Measurements from ENCODE around the gene CSK. TPM values are rescaled to one million over a fixed set of nuclear protein-coding genes. Genes with fewer than 3 reads are reported as not detected.
A peak's percentile ranks its signal among the peaks of the same experiment; 100 is the strongest.

Gene CSK
- total and polyA plus RNA-seq, 2 experiments from 2014 or later: 13.6 to 27.5 TPM

- TF ChIP-seq, protein P1, sequence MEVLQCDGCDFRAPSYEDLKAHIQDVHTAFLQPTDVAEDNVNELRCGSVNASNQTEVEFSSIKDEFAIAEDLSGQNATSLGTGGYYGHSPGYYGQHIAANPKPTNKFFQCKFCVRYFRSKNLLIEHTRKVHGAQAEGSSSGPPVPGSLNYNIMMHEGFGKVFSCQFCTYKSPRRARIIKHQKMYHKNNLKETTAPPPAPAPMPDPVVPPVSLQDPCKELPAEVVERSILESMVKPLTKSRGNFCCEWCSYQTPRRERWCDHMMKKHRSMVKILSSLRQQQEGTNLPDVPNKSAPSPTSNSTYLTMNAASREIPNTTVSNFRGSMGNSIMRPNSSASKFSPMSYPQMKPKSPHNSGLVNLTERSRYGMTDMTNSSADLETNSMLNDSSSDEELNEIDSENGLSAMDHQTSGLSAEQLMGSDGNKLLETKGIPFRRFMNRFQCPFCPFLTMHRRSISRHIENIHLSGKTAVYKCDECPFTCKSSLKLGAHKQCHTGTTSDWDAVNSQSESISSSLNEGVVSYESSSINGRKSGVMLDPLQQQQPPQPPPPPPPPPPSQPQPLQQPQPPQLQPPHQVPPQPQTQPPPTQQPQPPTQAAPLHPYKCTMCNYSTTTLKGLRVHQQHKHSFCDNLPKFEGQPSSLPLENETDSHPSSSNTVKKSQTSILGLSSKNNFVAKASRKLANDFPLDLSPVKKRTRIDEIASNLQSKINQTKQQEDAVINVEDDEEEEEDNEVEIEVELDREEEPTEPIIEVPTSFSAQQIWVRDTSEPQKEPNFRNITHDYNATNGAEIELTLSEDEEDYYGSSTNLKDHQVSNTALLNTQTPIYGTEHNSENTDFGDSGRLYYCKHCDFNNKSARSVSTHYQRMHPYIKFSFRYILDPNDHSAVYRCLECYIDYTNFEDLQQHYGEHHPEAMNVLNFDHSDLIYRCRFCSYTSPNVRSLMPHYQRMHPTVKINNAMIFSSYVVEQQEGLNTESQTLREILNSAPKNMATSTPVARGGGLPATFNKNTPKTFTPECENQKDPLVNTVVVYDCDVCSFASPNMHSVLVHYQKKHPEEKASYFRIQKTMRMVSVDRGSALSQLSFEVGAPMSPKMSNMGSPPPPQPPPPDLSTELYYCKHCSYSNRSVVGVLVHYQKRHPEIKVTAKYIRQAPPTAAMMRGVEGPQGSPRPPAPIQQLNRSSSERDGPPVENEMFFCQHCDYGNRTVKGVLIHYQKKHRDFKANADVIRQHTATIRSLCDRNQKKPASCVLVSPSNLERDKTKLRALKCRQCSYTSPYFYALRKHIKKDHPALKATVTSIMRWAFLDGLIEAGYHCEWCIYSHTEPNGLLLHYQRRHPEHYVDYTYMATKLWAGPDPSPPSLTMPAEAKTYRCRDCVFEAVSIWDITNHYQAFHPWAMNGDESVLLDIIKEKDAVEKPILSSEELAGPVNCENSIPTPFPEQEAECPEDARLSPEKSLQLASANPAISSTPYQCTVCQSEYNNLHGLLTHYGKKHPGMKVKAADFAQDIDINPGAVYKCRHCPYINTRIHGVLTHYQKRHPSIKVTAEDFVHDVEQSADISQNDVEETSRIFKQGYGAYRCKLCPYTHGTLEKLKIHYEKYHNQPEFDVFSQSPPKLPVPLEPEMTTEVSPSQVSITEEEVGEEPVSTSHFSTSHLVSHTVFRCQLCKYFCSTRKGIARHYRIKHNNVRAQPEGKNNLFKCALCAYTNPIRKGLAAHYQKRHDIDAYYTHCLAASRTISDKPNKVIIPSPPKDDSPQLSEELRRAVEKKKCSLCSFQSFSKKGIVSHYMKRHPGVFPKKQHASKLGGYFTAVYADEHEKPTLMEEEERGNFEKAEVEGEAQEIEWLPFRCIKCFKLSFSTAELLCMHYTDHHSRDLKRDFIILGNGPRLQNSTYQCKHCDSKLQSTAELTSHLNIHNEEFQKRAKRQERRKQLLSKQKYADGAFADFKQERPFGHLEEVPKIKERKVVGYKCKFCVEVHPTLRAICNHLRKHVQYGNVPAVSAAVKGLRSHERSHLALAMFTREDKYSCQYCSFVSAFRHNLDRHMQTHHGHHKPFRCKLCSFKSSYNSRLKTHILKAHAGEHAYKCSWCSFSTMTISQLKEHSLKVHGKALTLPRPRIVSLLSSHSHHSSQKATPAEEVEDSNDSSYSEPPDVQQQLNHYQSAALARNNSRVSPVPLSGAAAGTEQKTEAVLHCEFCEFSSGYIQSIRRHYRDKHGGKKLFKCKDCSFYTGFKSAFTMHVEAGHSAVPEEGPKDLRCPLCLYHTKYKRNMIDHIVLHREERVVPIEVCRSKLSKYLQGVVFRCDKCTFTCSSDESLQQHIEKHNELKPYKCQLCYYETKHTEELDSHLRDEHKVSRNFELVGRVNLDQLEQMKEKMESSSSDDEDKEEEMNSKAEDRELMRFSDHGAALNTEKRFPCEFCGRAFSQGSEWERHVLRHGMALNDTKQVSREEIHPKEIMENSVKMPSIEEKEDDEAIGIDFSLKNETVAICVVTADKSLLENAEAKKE (CRISPR knock-in tag; IDR thresholded peaks at IDR 0.05): no peak
These were observed 8.6 kb upstream of the CSK start (continued) for GRCh38 chr15:74773329-74773728.

DNA sequence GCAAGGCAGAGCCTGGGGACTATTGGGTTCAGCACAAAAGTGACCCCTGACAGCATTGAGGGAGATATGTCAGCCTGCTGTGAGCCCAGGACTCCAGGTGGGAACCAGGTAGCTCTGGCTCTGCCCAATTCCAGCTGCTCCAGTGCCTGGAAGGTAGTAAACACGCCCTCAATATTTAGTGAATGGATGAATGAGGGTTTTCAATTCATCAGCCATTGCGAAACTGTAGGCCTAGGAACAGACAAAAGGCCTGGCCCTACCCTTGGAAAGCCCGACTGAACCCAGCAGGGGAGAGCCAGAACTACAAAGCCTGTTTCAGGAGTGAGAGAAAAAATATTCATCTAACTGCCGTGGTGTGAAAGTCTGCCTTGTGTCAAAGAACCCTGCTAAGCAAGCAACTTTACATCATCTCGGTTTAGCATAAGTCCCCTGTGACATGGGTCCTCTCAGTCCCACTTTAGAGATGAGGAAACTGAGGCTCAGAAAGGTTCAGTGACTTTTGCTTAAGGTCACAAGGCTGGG, 8.1 kb upstream of the CSK start:
- Histone ChIP-seq H3K27me3 (ENCODE audit: insufficient read depth) (no peaks in the 10 kb centered on the region), H3K79me2 (replicated peaks; ENCODE audit: insufficient read depth) (no peaks in the 10 kb centered on the region), H3F3A (replicated peaks; ENCODE audit: low read depth) (0 out of 2 replicates have a peak, but pooled peaks cover 3% of the 10 kb centered on the region), H4K20me1 (replicated peaks; ENCODE audit: insufficient read depth) (no peaks in the 10 kb centered on the region), H2AFZ (no peak overlapping the region), H3K9me2 (ENCODE audit: insufficient read depth) (no peaks in the 10 kb centered on the region), H3K4me1 (ENCODE audit: insufficient read depth) (peaks cover 14% of the 10 kb centered on the region; the same call in 1 of the 2 replicates), H3K4me3 (no peak overlapping the region), H3K27ac (ENCODE audit: low read depth) (no peak overlapping the region), H3K4me2 (0 out of 2 replicates have a peak overlapping the region, but pooled peaks have one; percentile 36), H3K36me3 (ENCODE audit: insufficient read depth) (no peaks in the 10 kb centered on the region)
- peaks cover 40% of the 10 kb centered on the region for H3K4me1 Mint-ChIP-seq
- no peak overlapping the region for H3K4me3 Mint-ChIP-seq
- H3K27ac Mint-ChIP-seq: no peak overlapping the region
- no peaks in the 10 kb centered on the region for H3K9me3 Mint-ChIP-seq
- no peaks in the 10 kb centered on the region for H3K36me3 Mint-ChIP-seq (ENCODE audit: low read depth)
- DNase-seq (ENCODE audit: low spot score) (peak; percentile 56), ATAC-seq (peak; percentile 14)
- H3K27me3 Mint-ChIP-seq (ENCODE audit: insufficient read depth, low read depth, poor library complexity): peaks cover 25% of the 10 kb centered on the region
- no peak for TF ChIP-seq EZH2 (IDR thresholded peaks at IDR 0.05; ENCODE audit: low read depth, unreplicated experiment)
- TF ChIP-seq STAT1 (IDR thresholded peaks at IDR 0.05; ENCODE audit: unreplicated experiment): no peak
- no peak for TF ChIP-seq POLR2AphosphoS5 (IDR thresholded peaks at IDR 0.05; ENCODE audit: low read depth)
- no peak for TF ChIP-seq ETS1 (IDR thresholded peaks at IDR 0.05)
- TF ChIP-seq, protein P2, sequence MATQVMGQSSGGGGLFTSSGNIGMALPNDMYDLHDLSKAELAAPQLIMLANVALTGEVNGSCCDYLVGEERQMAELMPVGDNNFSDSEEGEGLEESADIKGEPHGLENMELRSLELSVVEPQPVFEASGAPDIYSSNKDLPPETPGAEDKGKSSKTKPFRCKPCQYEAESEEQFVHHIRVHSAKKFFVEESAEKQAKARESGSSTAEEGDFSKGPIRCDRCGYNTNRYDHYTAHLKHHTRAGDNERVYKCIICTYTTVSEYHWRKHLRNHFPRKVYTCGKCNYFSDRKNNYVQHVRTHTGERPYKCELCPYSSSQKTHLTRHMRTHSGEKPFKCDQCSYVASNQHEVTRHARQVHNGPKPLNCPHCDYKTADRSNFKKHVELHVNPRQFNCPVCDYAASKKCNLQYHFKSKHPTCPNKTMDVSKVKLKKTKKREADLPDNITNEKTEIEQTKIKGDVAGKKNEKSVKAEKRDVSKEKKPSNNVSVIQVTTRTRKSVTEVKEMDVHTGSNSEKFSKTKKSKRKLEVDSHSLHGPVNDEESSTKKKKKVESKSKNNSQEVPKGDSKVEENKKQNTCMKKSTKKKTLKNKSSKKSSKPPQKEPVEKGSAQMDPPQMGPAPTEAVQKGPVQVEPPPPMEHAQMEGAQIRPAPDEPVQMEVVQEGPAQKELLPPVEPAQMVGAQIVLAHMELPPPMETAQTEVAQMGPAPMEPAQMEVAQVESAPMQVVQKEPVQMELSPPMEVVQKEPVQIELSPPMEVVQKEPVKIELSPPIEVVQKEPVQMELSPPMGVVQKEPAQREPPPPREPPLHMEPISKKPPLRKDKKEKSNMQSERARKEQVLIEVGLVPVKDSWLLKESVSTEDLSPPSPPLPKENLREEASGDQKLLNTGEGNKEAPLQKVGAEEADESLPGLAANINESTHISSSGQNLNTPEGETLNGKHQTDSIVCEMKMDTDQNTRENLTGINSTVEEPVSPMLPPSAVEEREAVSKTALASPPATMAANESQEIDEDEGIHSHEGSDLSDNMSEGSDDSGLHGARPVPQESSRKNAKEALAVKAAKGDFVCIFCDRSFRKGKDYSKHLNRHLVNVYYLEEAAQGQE (IDR thresholded peaks at IDR 0.05; ENCODE audit: unreplicated experiment): no peak
- TF ChIP-seq JUNB (IDR thresholded peaks at IDR 0.05; ENCODE audit: unreplicated experiment): no peak
- TF ChIP-seq, protein P3, sequence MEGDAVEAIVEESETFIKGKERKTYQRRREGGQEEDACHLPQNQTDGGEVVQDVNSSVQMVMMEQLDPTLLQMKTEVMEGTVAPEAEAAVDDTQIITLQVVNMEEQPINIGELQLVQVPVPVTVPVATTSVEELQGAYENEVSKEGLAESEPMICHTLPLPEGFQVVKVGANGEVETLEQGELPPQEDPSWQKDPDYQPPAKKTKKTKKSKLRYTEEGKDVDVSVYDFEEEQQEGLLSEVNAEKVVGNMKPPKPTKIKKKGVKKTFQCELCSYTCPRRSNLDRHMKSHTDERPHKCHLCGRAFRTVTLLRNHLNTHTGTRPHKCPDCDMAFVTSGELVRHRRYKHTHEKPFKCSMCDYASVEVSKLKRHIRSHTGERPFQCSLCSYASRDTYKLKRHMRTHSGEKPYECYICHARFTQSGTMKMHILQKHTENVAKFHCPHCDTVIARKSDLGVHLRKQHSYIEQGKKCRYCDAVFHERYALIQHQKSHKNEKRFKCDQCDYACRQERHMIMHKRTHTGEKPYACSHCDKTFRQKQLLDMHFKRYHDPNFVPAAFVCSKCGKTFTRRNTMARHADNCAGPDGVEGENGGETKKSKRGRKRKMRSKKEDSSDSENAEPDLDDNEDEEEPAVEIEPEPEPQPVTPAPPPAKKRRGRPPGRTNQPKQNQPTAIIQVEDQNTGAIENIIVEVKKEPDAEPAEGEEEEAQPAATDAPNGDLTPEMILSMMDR (conservative IDR thresholded peaks at IDR 0.05; ENCODE audit: low read depth in 2 of 2): no peak
- no peak for TF ChIP-seq NANOG (IDR thresholded peaks at IDR 0.05; ENCODE audit: borderline replicate concordance)
- no peak for TF ChIP-seq ZNF114 (CRISPR knock-in tag; IDR thresholded peaks at IDR 0.05)
- no peak for TF ChIP-seq CREB1 (CRISPR knock-in tag; IDR thresholded peaks at IDR 0.05; ENCODE audit: low read depth)
- TF ChIP-seq ZNF331 (CRISPR knock-in tag; IDR thresholded peaks at IDR 0.05; ENCODE audit: low read depth): no peak
- no peak for TF ChIP-seq EZH2phosphoT487 (IDR thresholded peaks at IDR 0.05; ENCODE audit: unreplicated experiment)

All from GM23338 (cell line).